Activated CD4-positive, alpha-beta memory T cell treated with anti-CD3 and anti-CD28 coated beads for 36 hours (primary cell): ENCODE data around the gene APOO. TPM values are rescaled to one million over a fixed set of nuclear protein-coding genes. Genes with fewer than 3 reads are reported as not detected.

Source experiments
- CTCF ChIA-PET: fragments of 350-600 bp; sonication (Branson Sonifier 250); formaldehyde crosslinking; loops from one replicate; lab custom pipeline; 2021; ENCODE audit warnings: antibody characterized with exemption, inconsistent platforms; lab: Charles Lee
- POLR2A ChIA-PET: fragments of 350-600 bp; sonication (Branson Sonifier 250); formaldehyde crosslinking; loops from one replicate; lab custom pipeline; 2021; ENCODE audit warnings: antibody characterized with exemption; lab: Charles Lee
- DNase-seq: peaks from one replicate; pipeline ENCODE4 v3.0.0-alpha.2; 2020
- H3K27ac Mint-ChIP-seq: one replicate; pipeline ENCODE4 v1.8.0; 2021; ENCODE audit warnings: mixed read lengths
- H3K27me3 Mint-ChIP-seq: one replicate; pipeline ENCODE4 v1.8.0; 2021; ENCODE audit warnings: mixed read lengths
- H3K36me3 Mint-ChIP-seq: one replicate; pipeline ENCODE4 v1.8.0; 2021; ENCODE audit warnings: mixed read lengths
- H3K4me1 Mint-ChIP-seq: one replicate; pipeline ENCODE4 v1.8.0; 2021; ENCODE audit warnings: low read depth, mixed read lengths
- H3K4me3 Mint-ChIP-seq: one replicate; pipeline ENCODE4 v1.8.0; 2021; ENCODE audit warnings: mild to moderate bottlenecking, mixed read lengths
- H3K9me3 Mint-ChIP-seq: one replicate; pipeline ENCODE4 v1.8.0; 2021; ENCODE audit warnings: mixed read lengths
- intact Hi-C: fragments of 100-400 bp; cut with micrococcal nuclease; formaldehyde crosslinking; loops from one replicate; pipeline ENCODE4 v1.15.1; 2023
- total RNA-seq, 2 experiments: library from RNA; stranded (reverse); gene quantifications; one replicate each; pipeline ENCODE4 v1.2.3, GENCODE V29; 2021

The APOO gene
- total RNA-seq, 2 experiments from 2014 or later: 32.8 to 35.0 TPM

GRCh38 chrX:23935106-23935505 lies 27.4 kb upstream of the APOO start:
- H3K36me3 Mint-ChIP-seq: no peaks in the 10 kb centered on the region
- no peaks in the 10 kb centered on the region for H3K9me3 Mint-ChIP-seq
- H3K27me3 Mint-ChIP-seq: no peaks in the 10 kb centered on the region
- H3K4me1 Mint-ChIP-seq: peaks cover 17% of the 10 kb centered on the region
- no peak for DNase-seq
- intact Hi-C loops: no loop called here
- POLR2A ChIA-PET: no interaction called here
- no peak overlapping the region for H3K27ac Mint-ChIP-seq
- CTCF ChIA-PET: no interaction called here
- no peak overlapping the region for H3K4me3 Mint-ChIP-seq

DNA sequence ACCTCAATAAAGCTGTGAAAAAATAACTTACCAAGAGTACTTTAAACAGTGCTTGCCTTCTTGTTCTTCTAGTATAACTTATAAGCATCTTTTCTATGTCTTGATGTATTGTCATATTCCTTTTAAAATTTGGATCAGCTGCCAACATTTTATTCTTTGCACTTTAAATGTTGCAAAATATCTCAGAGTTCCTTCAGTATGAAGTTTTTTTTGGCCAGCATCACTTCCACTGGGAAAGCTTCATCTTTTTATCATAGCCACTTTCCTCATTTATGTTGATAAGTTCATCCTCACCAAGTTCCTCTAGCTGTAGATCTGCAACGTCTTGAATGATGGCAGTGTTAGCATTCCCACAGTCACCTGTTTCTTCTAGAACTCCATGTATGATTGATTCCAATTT lies 24.3 kb upstream of the APOO start:
- H3K36me3 Mint-ChIP-seq: no peaks in the 10 kb centered on the region
- H3K4me3 Mint-ChIP-seq: no peak overlapping the region
- CTCF ChIA-PET: no interaction called here
- no peaks in the 10 kb centered on the region for H3K27me3 Mint-ChIP-seq
- no peak for DNase-seq
- no peak overlapping the region for H3K27ac Mint-ChIP-seq
- POLR2A ChIA-PET: no interaction called here
- no peaks in the 10 kb centered on the region for H3K9me3 Mint-ChIP-seq
- intact Hi-C loops: no loop called here
- peaks cover 17% of the 10 kb centered on the region for H3K4me1 Mint-ChIP-seq

- Mint-ChIP-seq H3K9me3 (no peaks in the 10 kb centered on the region), H3K4me1 (peaks cover 17% of the 10 kb centered on the region), H3K27ac (peak overlapping the region; percentile 59), H3K27me3 (no peaks in the 10 kb centered on the region), H3K36me3 (no peaks in the 10 kb centered on the region), H3K4me3 (no peak overlapping the region)
- no peak for DNase-seq
- intact Hi-C loops: no loop called here
- ChIA-PET POLR2A (interaction anchor here (0.6 kb wide), 1 partner anchor 144 kb away, joined by 3 read pairs; no protein-coding TSS in a partner anchor), CTCF (no interaction called here)
Observed at GRCh38 chrX:23930894-23931604, 23.3 kb upstream of the APOO start.

DNA sequence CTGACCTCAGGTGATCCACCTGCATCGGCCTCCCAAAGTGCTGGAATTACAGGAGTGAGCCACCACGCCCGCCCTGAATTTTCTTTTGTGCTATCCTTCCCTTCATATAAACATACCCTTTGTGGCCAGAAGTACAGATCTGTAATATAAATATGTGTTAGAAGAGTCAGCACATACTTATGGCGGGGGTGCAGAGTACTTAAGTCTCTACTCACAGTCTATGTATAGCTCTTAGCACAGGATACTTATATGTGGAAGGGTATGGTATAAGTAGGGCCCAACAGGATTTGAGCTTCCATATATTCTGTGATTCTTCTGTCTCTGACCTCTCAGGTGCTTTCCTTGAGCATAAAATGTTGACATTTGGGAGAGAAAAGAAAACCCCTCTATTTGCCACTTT lies 18.3 kb upstream of the APOO start:
- ChIA-PET CTCF (no interaction called here), POLR2A (no interaction called here)
- H3K9me3 Mint-ChIP-seq: no peaks in the 10 kb centered on the region
- intact Hi-C loops: no loop called here
- H3K36me3 Mint-ChIP-seq: no peaks in the 10 kb centered on the region
- no peaks in the 10 kb centered on the region for H3K27me3 Mint-ChIP-seq
- H3K4me1 Mint-ChIP-seq: peaks cover 1% of the 10 kb centered on the region
- no peak overlapping the region for H3K27ac Mint-ChIP-seq
- no peak overlapping the region for H3K4me3 Mint-ChIP-seq
- no peak for DNase-seq

GRCh38 chrX:23919706-23920320 lies 12.1 kb upstream of the APOO start:
- ChIA-PET CTCF (no interaction called here), POLR2A (no interaction called here)
- H3K4me1 Mint-ChIP-seq: no peaks in the 10 kb centered on the region
- no peaks in the 10 kb centered on the region for H3K36me3 Mint-ChIP-seq
- intact Hi-C loops: no loop called here
- H3K27me3 Mint-ChIP-seq: no peaks in the 10 kb centered on the region
- H3K9me3 Mint-ChIP-seq: no peaks in the 10 kb centered on the region
- no peak overlapping the region for H3K4me3 Mint-ChIP-seq
- no peak for DNase-seq
- H3K27ac Mint-ChIP-seq: no peak overlapping the region

GRCh38 chrX:23919148-23919547 lies 11.4 kb upstream of the APOO start:
- CTCF ChIA-PET: no interaction called here
- POLR2A ChIA-PET: no interaction called here
- H3K4me3 Mint-ChIP-seq: no peak overlapping the region
- no peak for DNase-seq
- H3K36me3 Mint-ChIP-seq: no peaks in the 10 kb centered on the region
- no peaks in the 10 kb centered on the region for H3K27me3 Mint-ChIP-seq
- no peaks in the 10 kb centered on the region for H3K4me1 Mint-ChIP-seq
- no peaks in the 10 kb centered on the region for H3K9me3 Mint-ChIP-seq
- intact Hi-C loops: no loop called here
- no peak overlapping the region for H3K27ac Mint-ChIP-seq

GRCh38 chrX:23911126-23911835 lies 3.5 kb upstream of the APOO start:
- CTCF ChIA-PET: no interaction called here

GRCh38 chrX:23908219-23909004 lies 674 bp upstream of the APOO start:
- H3K27ac Mint-ChIP-seq: peak overlapping the region; percentile 87
- intact Hi-C loops: loop anchor here (1.0 to 5.0 kb wide), 3 partner anchors 45 to 334 kb away; partner anchors contain the start of gene PRDX4
- no peak for DNase-seq
- no peaks in the 10 kb centered on the region for H3K27me3 Mint-ChIP-seq
- ChIA-PET POLR2A (interaction anchor here (0.7 to 2.7 kb wide), 4 partner anchors 32 to 146 kb away, joined by 3 to 21 read pairs (median 6); partner anchors contain the start of genes EIF2S3 and SAT1), CTCF (interaction anchor here (0.7 to 4.1 kb wide), 6 partner anchors 105 to 152 kb away, joined by 3 to 36 read pairs (median 3); partner anchors contain the start of genes EIF2S3, KLHL15 and SAT1)
- H3K9me3 Mint-ChIP-seq: no peaks in the 10 kb centered on the region
- peak overlapping the region; percentile 66 for H3K4me3 Mint-ChIP-seq
- no peaks in the 10 kb centered on the region for H3K36me3 Mint-ChIP-seq
- peaks cover 21% of the 10 kb centered on the region for H3K4me1 Mint-ChIP-seq

More at GRCh38 chrX:23911126-23911835, 3.5 kb upstream of the APOO start:
- no peak overlapping the region for H3K27ac Mint-ChIP-seq
- no peaks in the 10 kb centered on the region for H3K9me3 Mint-ChIP-seq
- no peak overlapping the region for H3K4me3 Mint-ChIP-seq
- H3K27me3 Mint-ChIP-seq: no peaks in the 10 kb centered on the region
- no peak for DNase-seq
- POLR2A ChIA-PET: no interaction called here
- intact Hi-C loops: no loop called here
- H3K36me3 Mint-ChIP-seq: no peaks in the 10 kb centered on the region
- peaks cover 13% of the 10 kb centered on the region for H3K4me1 Mint-ChIP-seq

GRCh38 chrX:23907111-23907497 lies 634 bp downstream of the APOO start:
- ChIA-PET POLR2A (interaction anchor here (1.2 to 2.7 kb wide), 3 partner anchors 118 to 147 kb away, joined by 5 to 21 read pairs (median 6); partner anchors contain the start of genes EIF2S3 and SAT1), CTCF (interaction anchor here (0.9 to 4.1 kb wide), 6 partner anchors 46 to 235 kb away, joined by 3 to 36 read pairs (median 6); partner anchors contain the start of genes EIF2S3, KLHL15 and SAT1)

DNA sequence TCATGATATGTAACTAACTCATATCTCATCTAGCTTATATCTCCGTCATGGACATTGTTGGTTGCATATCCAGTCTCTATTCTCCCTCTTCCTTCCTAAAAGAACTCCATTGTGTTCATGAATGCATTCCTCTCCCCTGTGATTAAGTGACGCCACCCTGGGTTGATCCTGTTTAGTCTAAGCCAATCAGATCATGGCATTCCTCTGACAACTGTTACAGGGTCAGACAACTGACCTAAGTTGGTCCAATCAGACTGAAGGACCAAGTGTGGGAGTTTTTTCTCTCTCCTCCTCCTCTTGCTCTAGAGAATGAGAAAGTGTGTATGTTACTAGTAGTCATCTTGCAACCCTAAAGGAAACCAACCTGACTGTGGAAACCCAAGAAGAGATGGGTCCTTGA lies 3.6 kb downstream of the APOO start:
- Mint-ChIP-seq H3K4me1 (peaks cover 21% of the 10 kb centered on the region), H3K27ac (no peak overlapping the region), H3K36me3 (no peaks in the 10 kb centered on the region), H3K9me3 (no peaks in the 10 kb centered on the region), H3K27me3 (no peaks in the 10 kb centered on the region), H3K4me3 (no peak overlapping the region)
- CTCF ChIA-PET: interaction anchor here (1.1 to 4.3 kb wide), 2 partner anchors 122 to 210 kb away, joined by 3 to 100 read pairs; no protein-coding TSS in a partner anchor
- POLR2A ChIA-PET: interaction anchor here (0.7 kb wide), 1 partner anchor 84 kb away, joined by 4 read pairs; no protein-coding TSS in a partner anchor
- no peak for DNase-seq
- intact Hi-C loops: no loop called here

More at GRCh38 chrX:23907111-23907497, 634 bp downstream of the APOO start:
- intact Hi-C loops: loop anchor here (1.0 to 5.0 kb wide), 6 partner anchors 113 to 335 kb away; partner anchors contain the start of genes EIF2S3 and SAT1
- Mint-ChIP-seq H3K27ac (peak overlapping the region; percentile 87), H3K4me3 (peak overlapping the region; percentile 74), H3K4me1 (peaks cover 21% of the 10 kb centered on the region), H3K9me3 (no peaks in the 10 kb centered on the region), H3K27me3 (no peaks in the 10 kb centered on the region), H3K36me3 (no peaks in the 10 kb centered on the region)
- DNase-seq: no peak

GRCh38 chrX:23902419-23902818 lies 5.3 kb downstream of the APOO start:
- DNase-seq: no peak
- H3K27ac Mint-ChIP-seq: no peak overlapping the region
- H3K27me3 Mint-ChIP-seq: no peaks in the 10 kb centered on the region
- intact Hi-C loops: loop anchor here (1.0 to 2.0 kb wide), 5 partner anchors 119 to 239 kb away; partner anchors contain the start of gene SAT1
- H3K9me3 Mint-ChIP-seq: no peaks in the 10 kb centered on the region
- ChIA-PET CTCF (interaction anchor here (0.6 to 4.3 kb wide), 33 partner anchors 12 to 268 kb away, joined by 3 to 100 read pairs (median 6); partner anchors contain the start of genes ACOT9, EIF2S3, PRDX4 and SAT1), POLR2A (interaction anchor here (0.7 to 1.8 kb wide), 3 partner anchors 119 to 208 kb away, joined by 3 to 8 read pairs (median 5); partner anchors contain the start of genes ACOT9 and SAT1)
- peaks cover 1% of the 10 kb centered on the region for H3K36me3 Mint-ChIP-seq
- no peak overlapping the region for H3K4me3 Mint-ChIP-seq
- H3K4me1 Mint-ChIP-seq: peaks cover 15% of the 10 kb centered on the region
